Choroid plexus epithelial cell (primary cell): ENCODE measurements around the gene HAND1.

Source experiments
- DNase-seq: peaks from one replicate; pipeline ENCODE4 v3.0.0-alpha.2; 2010; ENCODE audit warnings: low read depth
- H3K4me3 ChIP-seq: 2 replicates; pipeline ENCODE4 v1.5.1; 2011; ENCODE audit warnings: low read depth, mild to moderate bottlenecking, control low read depth, low read length, moderate library complexity
- CTCF ChIP-seq: conservative IDR thresholded peaks from 2 replicates; pipeline ENCODE4 v1.5.1; 2011; ENCODE audit warnings: low read depth, mild to moderate bottlenecking, control low read depth, inconsistent platforms, low read length, moderate library complexity

Gene HAND1

GRCh38 chr5:154483654-154484392 is 5.8 kb upstream of the HAND1 start:
- TF ChIP-seq CTCF = no peak
- no peak for DNase-seq
- no peak overlapping the region for H3K4me3 ChIP-seq

GRCh38 chr5:154482528-154483449 is 4.8 kb upstream of the HAND1 start:
- no peak overlapping the region for H3K4me3 ChIP-seq
- TF ChIP-seq CTCF = no peak
- DNase-seq = no peak

- DNase-seq = no peak
- no peak for TF ChIP-seq CTCF
- H3K4me3 ChIP-seq = no peak overlapping the region
Observed at GRCh38 chr5:154481584-154482381, 3.8 kb upstream of the HAND1 start.

DNA sequence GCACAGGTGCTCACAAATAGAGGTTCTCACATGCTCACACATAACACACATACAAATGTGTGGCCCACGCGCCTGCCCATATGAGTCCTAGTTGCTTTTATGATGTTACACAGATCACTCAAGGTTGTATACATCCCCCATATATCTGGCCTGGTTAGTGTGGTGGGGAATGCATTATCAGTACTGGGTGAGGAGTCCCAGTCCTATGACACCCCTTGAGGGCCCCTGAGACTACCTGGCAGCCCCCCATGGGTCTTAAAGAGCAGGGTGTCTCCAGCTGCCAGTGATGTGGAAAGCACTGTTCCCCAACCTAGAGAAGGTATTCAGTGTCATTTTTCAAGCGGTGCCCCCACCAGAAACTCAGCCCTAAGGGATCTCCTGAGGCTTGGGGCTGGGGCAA is 2.8 kb upstream of the HAND1 start:
- H3K4me3 ChIP-seq = no peak overlapping the region
- TF ChIP-seq CTCF = no peak
- DNase-seq = no peak

DNA sequence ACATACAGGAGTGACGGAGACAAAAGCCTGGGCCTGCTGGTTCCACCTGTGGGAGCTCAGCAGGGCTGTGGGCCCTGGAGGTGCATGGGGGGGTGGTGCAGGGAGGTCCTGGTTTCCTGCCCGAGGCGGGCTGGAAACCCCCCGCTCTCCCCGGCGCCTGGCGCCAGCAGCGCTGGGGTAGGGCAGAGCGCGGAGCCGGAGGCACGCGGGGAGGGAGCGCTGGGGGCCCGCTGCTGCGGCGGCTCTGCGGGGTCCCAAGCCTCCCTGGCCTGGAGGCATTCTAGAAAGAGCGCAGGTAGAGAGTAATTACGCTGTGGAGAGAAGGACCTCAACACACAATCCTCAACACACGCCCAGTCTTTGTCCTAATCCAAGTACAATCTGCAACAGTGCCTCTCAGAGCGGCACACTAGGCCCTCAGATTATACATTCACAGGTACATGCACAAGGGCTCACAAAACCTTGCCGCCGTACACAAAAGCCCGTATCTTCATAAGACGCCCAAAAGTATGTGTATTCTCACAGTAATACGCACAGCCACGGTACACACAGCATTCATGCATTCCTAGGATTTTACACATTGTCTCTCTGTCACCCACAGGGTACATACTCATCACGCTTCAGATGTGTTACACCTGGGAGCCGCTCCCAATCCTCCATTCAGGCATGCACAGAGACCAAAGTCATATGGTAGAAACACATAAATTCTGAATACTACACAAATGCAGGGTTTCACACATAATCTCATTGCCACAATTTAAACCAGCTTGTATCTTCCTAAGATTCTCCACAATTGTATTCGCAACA is 2.1 kb upstream of the HAND1 start:
- H3K4me3 ChIP-seq = no peak overlapping the region
- DNase-seq = no peak
- TF ChIP-seq CTCF = no peak

DNA sequence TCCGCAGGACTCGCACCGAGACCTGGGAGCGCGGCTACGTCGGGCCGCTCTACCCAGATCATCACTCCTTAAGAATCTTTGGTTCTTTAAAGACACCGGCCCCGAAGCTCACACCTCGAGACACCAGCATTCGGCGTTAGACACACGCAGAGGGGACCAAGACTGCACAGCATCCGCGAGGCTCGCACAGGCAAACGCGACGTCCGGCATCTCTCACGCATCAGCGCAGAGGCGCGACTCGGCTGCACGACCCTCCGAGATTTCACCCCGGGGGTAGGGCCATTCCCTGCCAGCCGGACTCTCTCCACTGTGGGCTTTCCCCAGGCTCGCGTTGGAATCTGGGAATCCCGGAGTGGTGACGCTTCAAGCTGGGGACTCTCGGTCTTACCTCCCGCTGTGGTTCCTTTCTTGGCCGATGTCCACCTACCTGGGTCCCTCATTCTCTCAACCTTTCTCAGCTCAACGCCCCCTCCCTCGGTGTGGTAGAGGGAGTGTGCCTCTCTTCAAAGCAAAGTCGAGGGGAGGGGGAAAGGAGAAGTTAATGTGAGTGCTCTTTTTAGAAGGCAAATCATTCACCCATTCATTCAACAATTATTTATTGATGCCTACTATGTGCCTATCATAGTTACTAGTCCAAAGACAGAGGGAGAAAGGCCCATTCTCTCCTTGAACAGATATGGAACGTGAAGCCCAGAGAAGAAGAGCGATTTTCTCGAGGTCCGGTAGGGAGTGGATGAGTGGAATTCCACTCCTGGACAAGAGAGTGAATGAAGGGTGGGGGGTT is 1.3 kb upstream of the HAND1 start:
- no peak overlapping the region for H3K4me3 ChIP-seq
- no peak for TF ChIP-seq CTCF
- DNase-seq = no peak
